Measurements from ENCODE around the gene SPATA19. TPM values are rescaled to one million over a fixed set of nuclear protein-coding genes. Genes with fewer than 3 reads are reported as not detected.

SPATA19 gene
- total RNA-seq, 1 experiment from 2014 or later, result not detected

GRCh38 chr11:133793271-133794035 lies 51.9 kb downstream of the SPATA19 start:
- no peak for DNase-seq (ENCODE audit: extremely low read depth, low read depth)

DNA sequence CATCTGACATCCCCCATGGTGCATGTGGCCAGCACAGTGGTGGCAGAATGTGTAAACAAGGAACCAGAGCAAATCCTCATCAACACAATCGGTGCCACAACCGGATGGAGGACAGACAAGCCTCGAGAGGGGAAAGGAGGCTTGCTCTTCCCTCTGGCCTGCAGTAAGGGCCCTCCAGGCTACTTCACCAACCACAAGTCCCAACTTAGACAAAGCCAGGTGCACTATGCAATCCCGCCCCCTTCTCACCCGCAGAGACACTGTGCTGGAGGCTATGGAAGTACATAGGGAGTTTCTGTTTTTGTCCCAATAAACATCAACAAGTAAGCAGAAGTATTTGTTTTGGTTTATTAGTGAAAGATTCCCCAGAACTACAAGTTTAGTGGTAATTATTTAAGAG lies 54.3 kb downstream of the SPATA19 start:
- no peak for DNase-seq (ENCODE audit: extremely low read depth, low read depth)

Other genes with a start within 250 kb of the SPATA19 start
- gene IGSF9B, start 111.5 kb upstream of the SPATA19 start, total RNA-seq (2014; rRNA removed; shearing (Covaris generic)), result 0.37 and 0.55 TPM in 2 replicates
- gene JAM3, start 223.6 kb upstream of the SPATA19 start, total RNA-seq (2014; rRNA removed; shearing (Covaris generic)), result 11.3 and 11.6 TPM in 2 replicates